22Rv1 (cell line): ENCODE results near the gene NYAP2.

Experiments
- CTCF ChIP-seq: fragments of 450-650 bp; IDR thresholded peaks from 2 replicates; pipeline ENCODE4 v1.5.1; 2017; ENCODE audit warnings: mild to moderate bottlenecking
- ZFX ChIP-seq: fragments of 450-650 bp; IDR thresholded peaks from 2 replicates; pipeline ENCODE4 v1.6.1; 2017; ENCODE audit warnings: antibody characterized with exemption, borderline replicate concordance

- TF ChIP-seq CTCF (no peak), ZFX (no peak)
These were observed 113.5 kb downstream of the NYAP2 start for GRCh38 chr2:225512876-225513540.
